ENCODE data around the gene TAPT1.

- TF ChIP-seq POLR2A (IDR thresholded peaks at IDR 0.05; ENCODE audit: low read depth, low read length): no peak
- TF ChIP-seq CTCF (IDR thresholded peaks at IDR 0.05; ENCODE audit: extremely low read depth in 1 of 2, insufficient read depth in 1 of 2, low read depth in 1 of 2, low read length in 2 of 2): no peak
- no peak for TF ChIP-seq EZH2 (IDR thresholded peaks at IDR 0.05; ENCODE audit: borderline replicate concordance, low read depth, low read length, severe bottlenecking)
- no peak for TF ChIP-seq GATA2 (IDR thresholded peaks at IDR 0.05; ENCODE audit: insufficient read depth, insufficient read length, low read depth, low read length)
- no peak for TF ChIP-seq MYC (IDR thresholded peaks at IDR 0.05; ENCODE audit: low read depth, low read length)
- no peak for TF ChIP-seq JUN (IDR thresholded peaks at IDR 0.05; ENCODE audit: borderline replicate concordance, insufficient read depth, insufficient read length, low read depth)
- TF ChIP-seq POLR2AphosphoS5 (IDR thresholded peaks at IDR 0.05; ENCODE audit: insufficient read depth, low read depth, low read length): no peak
- no peak for TF ChIP-seq FOS (IDR thresholded peaks at IDR 0.05; ENCODE audit: borderline replicate concordance, insufficient read depth, low read length)
- TF ChIP-seq MAX (IDR thresholded peaks at IDR 0.05; ENCODE audit: insufficient read depth, insufficient read length): no peak
Observed at GRCh38 chr4:16139066-16139945, 87.0 kb downstream of the TAPT1 start.
